ENCODE data around the gene JADE1. TPM values are rescaled to one million over a fixed set of nuclear protein-coding genes. Genes with fewer than 3 reads are reported as not detected.

JADE1 gene
- total and polyA plus RNA-seq, 9 of the 15 experiments (the other 6 are each of a cell fraction or from before 2014, with no cell fraction given), result 8.3 to 37.9 (median 24.4) TPM

- FAIRE-seq (no peak), DNase-seq (ENCODE audit: extremely low read depth in 1 of 4, low spot score in 3 of 4) (peak in 1 of 4 experiments; percentile 10), ATAC-seq (no peak)
- Histone ChIP-seq H3K4me3 (no peak overlapping the region), H4K20me1 (replicated peaks; ENCODE audit: control insufficient read depth, insufficient read depth, low read length) (no peaks in the 10 kb centered on the region), H3K27ac (ENCODE audit: extremely low read depth, low read depth, low read length) (no peak overlapping the region), H3K4me2 (ENCODE audit: insufficient read depth, low read length) (no peak overlapping the region), H3K9me3 (replicated peaks; ENCODE audit: control insufficient read depth, insufficient read depth, low read depth, low read length) (no peaks in the 10 kb centered on the region), H3K4me1 (replicated peaks in 1 of 2; ENCODE audit: control insufficient read depth in 2 of 2, insufficient read depth in 2 of 2, low read length in 2 of 2) (no peaks in the 10 kb centered on the region), H3K79me2 (ENCODE audit: control insufficient read depth, insufficient read depth, low read length) (no peaks in the 10 kb centered on the region), H2AFZ (ENCODE audit: low read depth, low read length) (no peak overlapping the region), H3K9me1 (ENCODE audit: control insufficient read depth, insufficient read depth, low read length) (no peaks in the 10 kb centered on the region), H3K27me3 (ENCODE audit: control insufficient read depth in 2 of 2, insufficient read depth in 2 of 2, low read length in 2 of 2) (no peaks in the 10 kb centered on the region), H3K9ac (ENCODE audit: insufficient read depth in 1 of 2, low read depth in 2 of 2, low read length in 2 of 2) (no peak overlapping the region), H3K36me3 (ENCODE audit: control insufficient read depth, insufficient read depth, low read length) (peaks cover 72% of the 10 kb centered on the region)
- intact Hi-C loops (cut with micrococcal nuclease) (loop anchor here (10.0 kb wide), 1 partner anchor 223 kb away; the partner anchor contains the start of genes C4orf33 and SCLT1), in situ Hi-C loops (cut with MboI) (loop anchor here (25.0 kb wide), 1 partner anchor 685 kb away; no protein-coding TSS in a partner anchor)
- BruUV-seq (replicated peaks), result no TSS peak
- ChIA-PET CTCF (ENCODE audit: low intra/inter-chr PET ratio) (no interaction called here), POLR2A (no interaction called here)
- WGBS (ENCODE audit: insufficient coverage, low coverage, missing lambda C conversion rate), result 70% methylated on average over 9 of the region's 9 CpGs
- TF ChIP-seq MEIS2 (IDR thresholded peaks at IDR 0.05; ENCODE audit: partially characterized antibody) (peak; percentile 6), CBFA2T3 (IDR thresholded peaks at IDR 0.05) (peak; percentile 56), ARID4B (CRISPR knock-in tag; IDR thresholded peaks at IDR 0.05) (no peak), SMARCA4 (IDR thresholded peaks at IDR 0.05) (peak; percentile 52; the same call in 1 of the 2 replicates), ZNF140 (CRISPR knock-in tag; IDR thresholded peaks at IDR 0.05) (no peak), ZNF174 (CRISPR knock-in tag; IDR thresholded peaks at IDR 0.05) (no peak), SP2 (IDR thresholded peaks at IDR 0.05; ENCODE audit: extremely low read depth, low read depth, low read length, poor library complexity, severe bottlenecking) (no peak), ATF3 (IDR thresholded peaks at IDR 0.05) (peak; percentile 47; the same call in 1 of the 2 replicates), ATF3 (CRISPR knock-in tag; conservative IDR thresholded peaks at IDR 0.05) (no peak), MYNN (IDR thresholded peaks at IDR 0.05) (no peak), MYNN (CRISPR knock-in tag; IDR thresholded peaks at IDR 0.05) (no peak), ZNF408 (CRISPR knock-in tag; IDR thresholded peaks at IDR 0.05; ENCODE audit: low read depth) (no peak), JUN (IDR thresholded peaks at IDR 0.05; ENCODE audit: borderline replicate concordance, low read depth, low read length) (0 out of 2 replicates have a peak, but pooled peaks have one; percentile 25), JUN (CRISPR knock-in tag; IDR thresholded peaks at IDR 0.05; ENCODE audit: borderline replicate concordance) (no peak), TRIM24 (IDR thresholded peaks at IDR 0.05) (0 out of 4 replicates have a peak, but pooled peaks have one; percentile 21 to 24), ZBED1 (IDR thresholded peaks at IDR 0.05) (no peak), RCOR1 (IDR thresholded peaks at IDR 0.05; ENCODE audit: borderline replicate concordance in 1 of 2, low read depth in 2 of 2, low read length in 2 of 2) (peak in 1 of 2 experiments; percentile 21; a peak in 1 of 4 replicates), FOSL1 (tag; conservative IDR thresholded peaks at IDR 0.05) (peak; percentile 95), DPF2 (IDR thresholded peaks at IDR 0.05) (peak; percentile 41; the same call in 1 of the 2 replicates), ARID1B (IDR thresholded peaks at IDR 0.05) (peak; percentile 76), CBFA2T2 (conservative IDR thresholded peaks at IDR 0.05) (peak; percentile 50)
These were observed 62.4 kb downstream of the JADE1 start for GRCh38 chr4:128871948-128872347.

Measured in K562 (cell line).